ENCODE measurements around the gene EHBP1L1. TPM values are rescaled to one million over a fixed set of nuclear protein-coding genes. Genes with fewer than 3 reads are reported as not detected.

Gene EHBP1L1
- total RNA-seq, 1 donor from 2014 or later, result 78.6 TPM

DNA sequence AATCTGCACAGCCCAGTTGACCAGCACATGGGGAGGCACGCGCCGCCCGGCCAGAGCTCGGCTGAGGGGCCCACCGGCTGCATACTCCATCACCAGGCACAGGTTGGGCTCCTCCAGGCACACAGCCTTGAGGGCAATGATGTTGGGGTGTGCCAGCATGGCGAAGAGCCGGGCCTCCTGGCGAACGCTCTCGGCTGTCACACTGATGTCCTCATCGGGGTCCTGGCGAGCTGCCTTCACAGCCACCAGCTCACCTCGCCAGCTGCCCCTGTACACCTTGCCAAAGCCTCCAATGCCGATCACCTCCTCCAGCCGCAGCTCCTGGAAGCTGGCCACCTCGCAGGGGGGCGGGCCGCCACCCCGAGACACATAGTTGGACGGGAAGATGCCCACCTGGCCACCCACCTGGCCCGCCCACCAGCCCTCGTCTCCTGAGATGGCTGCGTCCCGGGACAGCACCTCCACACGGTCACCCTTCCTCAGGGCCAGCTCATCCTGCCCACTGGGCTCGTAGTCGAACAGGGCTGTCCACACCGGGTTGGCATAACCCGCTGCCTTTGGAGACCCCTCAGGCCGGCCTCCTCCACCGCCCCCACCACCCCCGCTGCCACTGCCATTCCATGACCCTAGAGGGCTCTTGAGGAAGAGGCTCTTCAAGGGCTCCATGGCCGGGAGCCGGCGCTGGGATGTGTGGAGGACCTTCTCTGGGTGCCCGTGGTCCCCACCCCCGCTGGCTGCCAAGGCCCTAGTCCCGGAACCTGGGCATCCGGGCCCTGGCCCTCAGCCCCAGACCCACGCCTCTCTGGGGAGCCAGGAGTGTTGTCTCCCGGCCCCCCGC is 37.5 kb downstream of the EHBP1L1 start:
- no peak for DNase-seq (ENCODE audit: low spot score)

DNA sequence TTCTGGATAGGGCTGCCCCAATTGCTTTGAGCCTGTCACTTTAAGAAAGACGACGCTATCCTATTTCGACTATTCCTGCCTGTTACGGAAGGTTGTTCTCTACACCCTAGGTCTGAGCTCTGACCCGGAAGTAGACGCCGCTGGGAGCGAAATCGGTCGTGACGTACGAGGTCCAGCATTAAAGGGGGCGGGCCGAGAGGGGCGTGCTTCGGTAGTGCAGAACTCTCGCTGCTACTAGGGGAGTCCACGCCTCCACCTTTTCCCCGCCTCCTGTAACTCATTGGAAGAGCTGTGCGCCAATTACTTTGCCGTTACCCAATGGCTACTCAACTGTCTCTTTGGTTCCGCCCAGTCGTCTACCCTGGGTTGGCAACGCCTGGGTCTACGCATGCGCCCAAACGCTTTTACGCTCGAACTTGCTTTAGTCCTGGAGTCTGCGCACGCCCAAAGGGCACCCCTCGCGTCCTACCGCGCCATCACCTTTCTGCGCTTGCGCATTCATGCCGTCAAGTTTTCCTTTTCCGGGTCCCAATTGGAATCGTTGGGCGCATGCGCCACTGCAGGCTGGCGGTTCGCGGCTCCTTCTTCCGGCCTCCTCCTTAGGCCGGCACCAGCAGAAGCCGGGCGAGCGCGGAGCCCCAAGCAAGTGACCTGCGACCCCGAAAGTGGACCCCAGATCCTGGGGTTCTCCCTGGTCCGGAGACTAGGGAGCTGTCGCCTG is 39.5 kb downstream of the EHBP1L1 start, which contains the start of gene PCNX3:
TSS of gene PCNX3 (plus strand) at position 548 of the 721 bp plus-strand sequence. CDS start 536 bp downstream, outside the sequence.
- DNase-seq (ENCODE audit: low spot score), result peak; percentile 100

DNA sequence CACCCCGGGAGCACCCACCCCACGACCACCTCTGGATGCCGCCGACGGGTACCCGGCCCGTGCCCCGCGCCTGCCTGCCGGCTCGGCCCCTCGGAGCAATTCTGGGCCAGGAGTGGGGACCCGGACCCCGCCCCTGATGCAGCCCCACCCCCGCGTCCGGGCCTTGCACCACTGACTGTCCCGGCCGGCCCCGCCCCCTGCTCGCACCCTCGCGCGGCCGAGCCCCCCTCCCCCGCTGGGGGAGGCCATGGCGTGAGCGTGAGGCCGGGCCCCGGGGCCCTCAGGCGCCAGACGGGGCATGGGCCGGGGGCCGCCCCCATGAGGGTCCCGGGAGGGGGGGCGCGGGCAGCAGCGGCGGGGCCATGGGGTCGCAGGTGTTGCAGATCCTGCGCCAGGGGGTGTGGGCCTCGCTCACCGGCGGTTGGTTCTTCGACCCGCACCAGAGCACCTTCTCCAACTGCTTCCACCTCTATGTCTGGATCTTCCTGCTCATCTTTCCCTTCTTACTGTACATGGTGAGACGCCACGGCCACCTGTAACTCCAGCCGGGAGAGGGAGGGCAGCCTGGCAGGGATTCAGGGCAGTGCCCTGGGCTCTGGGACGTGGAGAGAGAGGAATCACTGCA is 40.2 kb downstream of the EHBP1L1 start:
- no peak for DNase-seq (ENCODE audit: low spot score)

DNA sequence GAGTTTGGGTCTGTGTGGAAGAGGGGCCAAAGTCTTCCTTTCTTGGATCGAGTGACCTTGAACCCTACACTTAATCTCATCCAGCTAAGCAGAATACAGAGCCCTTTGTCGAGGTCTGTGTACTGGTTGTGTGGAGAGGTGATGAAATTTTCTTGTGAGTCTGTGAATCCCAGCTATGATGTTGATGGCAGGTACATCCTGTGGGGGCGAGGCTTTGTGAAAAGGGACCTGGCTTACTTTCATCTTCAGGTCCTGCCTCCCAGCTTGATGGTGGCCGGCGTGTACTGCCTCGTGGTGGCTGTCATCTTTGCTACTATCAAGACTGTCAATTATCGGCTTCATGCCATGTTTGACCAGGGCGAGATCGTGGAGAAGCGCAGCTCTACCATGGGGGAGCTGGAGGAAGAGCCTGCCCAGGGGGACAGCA is 40.7 kb downstream of the EHBP1L1 start:
- DNase-seq (ENCODE audit: low spot score), result no peak

DNA sequence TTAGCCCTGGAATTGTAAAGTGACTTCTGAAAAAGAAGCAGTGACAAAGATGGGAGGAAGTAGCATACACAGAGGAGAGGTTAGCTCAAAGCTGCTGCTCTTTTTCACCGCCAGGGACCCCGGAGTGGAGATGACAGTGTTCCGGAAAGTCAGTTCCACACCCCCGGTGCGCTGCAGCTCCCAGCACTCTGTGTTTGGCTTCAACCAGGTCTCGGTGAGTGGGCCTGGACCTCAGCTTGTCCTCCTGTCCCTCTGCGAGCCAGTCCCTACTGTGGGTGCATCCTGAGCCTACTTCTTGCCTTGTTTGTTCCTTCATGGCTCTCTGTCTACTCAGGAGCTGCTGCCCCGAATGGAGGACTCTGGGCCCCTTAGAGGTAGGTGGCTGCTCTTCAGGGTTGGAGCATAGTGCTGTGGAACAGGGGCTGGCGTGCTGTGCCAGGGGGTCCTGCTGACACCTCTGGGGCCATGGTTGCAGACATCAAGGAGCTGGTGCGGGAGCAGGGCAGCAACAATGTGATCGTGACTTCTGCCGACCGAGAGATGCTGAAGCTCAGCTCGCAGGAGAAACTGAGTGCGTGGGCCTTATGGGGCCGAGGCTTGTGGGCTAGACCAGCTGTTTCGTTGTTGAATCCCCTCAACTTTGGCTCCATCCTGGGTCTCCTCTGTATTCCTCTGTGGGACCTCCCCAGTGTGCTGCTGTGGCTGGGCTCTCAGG is 41.4 kb downstream of the EHBP1L1 start:
- DNase-seq (ENCODE audit: low spot score), result no peak

DNA sequence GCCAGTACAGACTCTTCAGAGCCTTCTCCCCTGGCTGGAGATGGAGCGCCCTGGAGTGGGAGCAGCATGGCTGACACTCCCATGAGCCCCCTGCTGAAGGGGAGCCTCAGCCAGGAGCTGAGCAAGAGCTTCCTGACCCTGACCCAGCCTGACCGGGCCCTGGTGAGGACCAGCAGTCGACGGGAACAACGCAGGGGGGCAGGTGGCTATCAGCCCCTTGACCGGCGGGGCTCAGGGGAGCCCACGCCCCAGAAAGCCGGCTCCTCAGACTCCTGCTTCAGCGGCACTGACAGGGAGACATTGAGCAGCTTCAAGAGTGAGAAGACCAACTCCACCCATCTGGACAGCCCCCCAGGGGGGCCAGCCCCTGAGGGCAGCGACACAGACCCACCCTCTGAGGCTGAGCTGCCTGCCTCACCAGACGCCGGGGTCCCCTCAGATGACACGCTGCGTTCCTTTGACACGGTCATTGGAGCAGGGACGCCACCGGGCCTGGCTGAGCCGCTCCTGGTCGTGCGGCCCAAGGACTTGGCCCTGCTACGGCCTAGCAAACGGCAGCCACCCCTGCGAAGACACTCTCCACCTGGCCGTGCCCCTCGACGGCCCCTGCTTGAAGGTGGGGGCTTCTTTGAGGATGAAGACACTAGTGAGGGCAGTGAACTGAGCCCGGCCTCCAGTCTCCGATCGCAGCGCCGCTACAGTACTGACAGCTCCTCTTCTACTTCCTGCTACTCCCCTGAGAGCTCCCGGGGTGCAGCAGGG is 42.3 kb downstream of the EHBP1L1 start:
- no peak for DNase-seq (ENCODE audit: low spot score)

DNA sequence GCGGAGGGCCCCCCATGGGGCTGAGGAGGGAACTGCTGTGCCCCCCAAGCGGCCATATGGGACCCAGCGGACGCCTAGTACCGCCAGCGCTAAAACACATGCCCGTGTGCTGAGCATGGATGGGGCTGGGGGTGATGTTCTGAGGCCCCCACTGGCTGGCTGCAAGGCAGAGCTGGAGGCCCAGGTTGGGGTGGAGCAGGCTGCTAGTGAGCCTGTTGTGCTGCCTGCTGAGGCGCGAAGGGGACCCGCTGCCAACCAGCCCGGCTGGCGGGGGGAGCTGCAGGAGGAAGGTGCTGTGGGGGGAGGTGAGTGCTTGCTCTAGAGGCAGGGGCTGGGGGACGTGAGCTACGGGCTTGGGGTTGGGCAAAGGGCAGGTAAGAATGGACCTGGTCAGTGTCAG is 42.9 kb downstream of the EHBP1L1 start:
- no peak for DNase-seq (ENCODE audit: low spot score)

DNA sequence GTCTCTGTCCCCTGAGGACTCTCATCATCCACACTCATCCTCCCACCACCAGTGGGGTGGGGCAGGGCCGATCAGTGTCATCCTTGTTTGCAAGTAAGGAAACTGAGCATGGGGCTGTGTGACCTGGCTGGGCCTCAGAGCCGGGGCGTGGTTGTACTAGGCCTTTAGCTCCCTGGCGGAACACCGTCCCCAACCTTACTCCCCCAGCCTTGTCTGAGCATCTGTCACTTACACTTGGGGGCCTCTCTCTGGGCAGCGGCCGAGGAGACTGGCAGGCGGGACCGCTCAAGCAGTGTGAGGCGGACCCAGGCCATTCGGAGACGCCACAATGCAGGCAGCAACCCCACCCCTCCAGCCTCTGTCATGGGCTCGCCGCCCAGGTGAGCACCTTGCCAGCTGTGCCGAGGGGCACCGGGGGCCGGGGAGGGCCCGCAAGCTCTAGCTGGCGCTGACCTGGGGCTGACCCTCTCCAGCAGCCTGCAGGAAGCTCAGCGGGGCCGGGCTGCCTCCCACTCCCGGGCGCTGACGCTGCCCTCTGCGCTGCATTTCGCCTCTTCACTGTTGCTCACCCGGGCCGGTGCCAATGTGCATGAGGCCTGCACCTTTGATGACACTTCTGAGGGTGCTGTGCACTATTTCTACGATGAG is 43.6 kb downstream of the EHBP1L1 start:
- no peak for DNase-seq (ENCODE audit: low spot score)

DNA sequence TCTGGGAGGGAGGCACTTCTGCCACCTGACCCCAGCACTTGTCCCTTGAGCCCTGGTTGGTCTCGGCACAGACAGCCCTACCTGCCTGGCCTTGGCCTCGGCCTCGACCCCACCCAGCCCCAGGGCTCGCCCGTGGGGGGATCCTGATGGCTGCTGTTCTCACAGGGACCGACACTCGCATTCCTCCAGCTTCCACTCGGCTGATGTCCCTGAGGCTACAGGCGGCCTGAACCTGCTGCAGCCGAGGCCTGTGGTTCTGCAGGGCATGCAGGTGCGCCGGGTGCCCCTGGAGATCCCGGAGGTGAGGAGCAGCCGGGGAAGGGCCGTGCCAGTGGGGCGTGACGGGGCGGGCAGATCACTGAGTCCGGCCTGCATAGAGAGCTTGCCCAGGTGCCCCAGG is 44.8 kb downstream of the EHBP1L1 start:
- DNase-seq (ENCODE audit: low spot score), result no peak

DNA sequence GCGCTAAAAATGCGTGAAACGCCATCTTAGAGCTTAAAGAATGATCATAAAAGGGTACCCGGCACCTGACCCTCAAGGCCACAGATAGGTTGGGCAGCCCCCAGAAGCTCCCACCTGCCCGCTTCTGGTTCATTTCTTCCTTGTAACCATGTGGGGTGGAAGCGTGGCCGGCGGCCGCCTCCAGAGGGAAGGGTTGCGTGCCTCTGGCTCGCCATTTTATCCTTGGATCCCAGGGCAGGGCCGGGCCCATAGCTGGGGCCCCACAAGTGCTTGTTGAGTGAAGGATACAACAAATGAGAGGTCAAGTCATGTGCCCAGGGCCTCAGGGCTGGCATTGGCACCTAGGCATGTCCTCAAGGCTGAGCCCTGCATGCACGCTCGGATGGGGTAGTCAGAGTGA is 45.6 kb downstream of the EHBP1L1 start:
- no peak for DNase-seq (ENCODE audit: low spot score)

DNA sequence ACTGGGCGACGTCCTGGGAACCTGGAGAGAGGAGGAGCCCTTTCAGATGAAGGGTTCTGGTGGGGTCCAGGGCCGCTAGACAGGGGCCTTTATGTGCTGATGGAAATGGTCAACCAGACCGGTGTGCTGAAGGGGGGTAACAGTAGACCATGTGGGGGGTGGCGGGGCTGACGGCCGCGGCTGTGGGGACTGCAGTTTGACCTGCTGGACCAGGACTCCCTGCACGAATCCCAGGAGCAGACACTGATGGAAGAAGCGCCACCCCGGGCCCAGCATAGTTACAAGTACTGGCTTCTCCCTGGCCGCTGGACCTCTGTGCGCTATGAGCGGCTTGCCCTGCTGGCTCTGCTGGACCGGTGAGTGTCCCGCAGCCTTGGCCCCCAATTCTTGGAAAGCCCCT is 46.2 kb downstream of the EHBP1L1 start:
- DNase-seq (ENCODE audit: low spot score), result no peak

DNA sequence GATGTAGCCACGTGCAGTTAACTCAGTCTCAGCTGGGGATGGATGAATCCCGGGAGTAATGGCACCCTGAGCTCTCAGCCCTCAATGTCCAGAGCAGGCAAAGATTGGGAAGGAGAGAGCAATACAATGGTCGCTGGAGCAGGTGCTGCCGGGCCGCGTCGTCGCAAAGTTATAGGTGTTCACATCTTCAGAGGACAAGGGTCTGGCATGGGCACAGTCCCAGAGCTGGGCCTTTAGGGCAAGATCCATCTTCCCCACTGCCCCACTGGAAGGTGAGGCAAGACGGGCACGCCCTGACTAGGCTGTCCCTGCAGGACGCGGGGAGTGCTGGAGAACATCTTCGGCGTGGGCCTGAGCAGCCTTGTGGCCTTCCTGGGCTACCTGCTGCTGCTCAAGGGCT is 47.3 kb downstream of the EHBP1L1 start:
- no peak for DNase-seq (ENCODE audit: low spot score)

DNA sequence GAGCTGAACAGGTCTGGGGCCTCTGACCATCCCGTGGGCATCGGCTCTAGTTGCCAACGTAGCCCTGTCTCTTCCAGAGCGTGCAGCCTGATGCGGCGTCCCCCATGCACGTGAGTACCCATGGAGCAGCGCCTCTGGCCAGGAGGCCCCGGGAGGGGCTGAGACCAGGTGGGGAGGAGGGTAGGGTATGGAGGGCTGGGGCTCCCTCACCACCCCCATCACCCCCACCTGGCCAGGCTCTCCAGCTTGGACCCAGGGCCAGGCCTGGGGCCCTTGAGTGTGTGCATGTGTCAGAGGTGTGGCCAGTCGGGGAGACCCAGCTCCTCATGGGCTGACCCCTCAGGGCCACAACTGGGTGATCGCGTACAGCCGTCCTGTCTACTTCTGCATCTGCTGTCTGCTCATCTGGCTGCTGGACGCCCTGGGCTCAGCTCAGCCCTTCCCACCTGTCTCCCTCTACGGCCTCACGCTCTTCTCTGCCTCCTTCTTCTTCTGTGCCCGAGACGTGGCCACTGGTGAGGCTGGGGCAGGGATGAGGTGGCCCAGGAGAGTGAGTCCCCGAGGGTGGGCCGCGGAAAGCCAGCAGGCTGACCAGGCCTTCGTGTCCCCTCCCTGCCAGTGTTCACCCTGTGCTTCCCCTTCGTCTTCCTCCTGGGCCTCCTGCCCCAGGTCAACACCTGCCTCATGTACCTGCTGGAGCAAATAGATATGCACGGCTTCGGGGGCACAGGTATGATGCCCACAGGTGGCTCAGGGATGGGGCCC is 48.2 kb downstream of the EHBP1L1 start:
- no peak for DNase-seq (ENCODE audit: low spot score)

DNA sequence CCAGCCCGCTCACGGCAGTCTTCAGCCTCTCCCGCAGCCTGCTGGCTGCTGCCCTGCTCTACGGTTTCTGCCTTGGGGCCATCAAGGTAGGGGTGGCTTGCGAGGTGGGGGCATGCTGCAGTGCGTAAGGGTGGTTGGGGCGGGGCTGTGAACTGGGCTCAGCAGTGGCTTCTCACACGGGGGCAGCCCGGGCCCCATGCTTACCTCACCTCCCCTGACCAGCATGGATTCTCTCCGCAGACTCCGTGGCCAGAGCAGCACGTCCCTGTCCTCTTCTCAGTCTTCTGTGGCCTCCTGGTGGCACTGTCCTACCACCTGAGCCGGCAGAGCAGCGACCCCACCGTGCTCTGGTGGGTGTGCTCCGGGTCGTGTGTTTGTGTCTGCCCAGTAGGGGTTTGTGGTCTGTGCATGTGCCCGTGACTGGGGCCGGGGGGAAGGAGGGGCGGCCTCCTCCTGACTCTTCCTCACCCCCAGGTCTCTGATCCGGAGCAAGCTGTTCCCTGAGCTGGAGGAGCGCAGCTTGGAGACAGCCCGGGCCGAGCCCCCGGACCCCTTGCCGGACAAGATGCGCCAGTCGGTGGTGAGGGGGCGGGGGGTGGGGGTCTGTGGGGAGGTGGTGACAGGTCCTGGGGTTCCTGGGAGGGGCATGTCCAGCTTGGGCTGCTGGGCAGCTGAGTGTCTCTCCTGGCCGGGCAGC is 49.2 kb downstream of the EHBP1L1 start:
- DNase-seq (ENCODE audit: low spot score), result no peak

DNA sequence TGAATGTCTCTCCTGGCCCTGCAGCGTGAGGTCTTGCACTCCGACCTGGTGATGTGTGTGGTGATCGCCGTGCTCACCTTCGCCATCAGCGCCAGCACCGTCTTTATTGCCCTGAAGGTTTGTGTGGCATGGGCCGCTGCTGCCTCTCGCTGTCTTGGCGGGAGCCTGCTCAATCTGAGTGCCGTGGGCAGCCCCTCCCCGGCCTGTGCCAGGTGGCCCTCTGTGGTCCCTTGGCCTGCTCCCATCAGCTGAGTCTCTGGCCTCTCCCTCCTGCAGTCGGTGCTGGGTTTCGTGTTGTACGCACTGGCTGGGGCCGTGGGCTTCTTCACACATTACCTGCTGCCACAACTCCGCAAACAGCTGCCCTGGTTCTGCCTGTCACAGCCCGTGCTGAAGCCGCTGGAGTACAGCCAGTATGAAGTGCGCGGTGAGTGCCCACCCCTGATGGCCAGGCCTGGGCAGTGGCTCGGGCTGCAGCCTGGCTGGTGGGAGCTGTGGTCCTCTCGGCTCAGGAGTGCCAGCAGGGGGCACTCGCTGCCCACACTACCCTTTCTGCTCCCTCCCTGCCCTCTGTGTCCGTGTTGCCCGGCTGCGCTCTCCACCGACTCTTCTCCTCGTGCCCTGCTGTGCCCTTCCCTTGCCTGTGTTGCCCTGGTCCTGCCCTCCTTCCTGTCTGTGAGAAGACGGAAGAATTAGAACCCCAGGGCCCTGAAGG is 49.9 kb downstream of the EHBP1L1 start:
- no peak for DNase-seq (ENCODE audit: low spot score)

DNA sequence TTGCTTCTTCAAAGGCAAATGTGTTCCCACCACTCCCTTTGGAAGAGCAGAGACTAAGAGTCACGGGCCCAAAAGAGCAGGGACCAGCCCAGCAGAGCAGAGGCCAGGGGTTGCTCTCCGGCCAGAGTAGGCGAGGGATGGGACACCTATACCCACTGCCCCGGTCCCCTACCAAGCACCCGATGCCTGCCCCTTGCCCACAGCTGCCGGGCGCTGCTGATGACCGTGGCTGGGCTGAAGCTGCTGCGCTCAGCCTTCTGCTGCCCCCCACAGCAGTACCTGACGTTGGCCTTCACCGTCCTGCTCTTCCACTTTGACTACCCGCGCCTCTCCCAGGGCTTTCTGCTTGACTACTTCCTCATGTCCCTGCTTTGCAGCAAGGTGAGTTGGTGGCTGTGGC is 51.3 kb downstream of the EHBP1L1 start:
- DNase-seq (ENCODE audit: low spot score), result no peak

DNA sequence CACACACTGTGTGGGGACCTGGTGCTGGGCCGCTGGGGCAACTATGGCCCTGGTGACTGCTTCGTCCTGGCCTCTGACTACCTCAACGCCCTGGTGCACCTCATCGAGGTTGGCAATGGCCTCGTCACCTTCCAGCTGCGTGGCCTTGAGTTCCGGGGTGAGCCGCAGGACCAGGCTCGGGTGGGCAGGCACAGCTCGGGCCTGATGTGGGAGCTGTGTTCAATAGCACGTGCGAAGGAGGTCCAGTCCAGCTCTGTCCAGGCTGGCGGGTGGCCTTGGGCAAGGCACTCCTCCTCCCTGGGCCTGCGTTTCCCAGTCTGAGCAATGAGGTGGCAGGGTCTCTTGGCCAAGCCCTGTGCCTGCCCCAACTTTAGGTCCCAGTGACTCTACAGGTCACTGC is 53.7 kb downstream of the EHBP1L1 start:
- DNase-seq (ENCODE audit: low spot score), result no peak

DNA sequence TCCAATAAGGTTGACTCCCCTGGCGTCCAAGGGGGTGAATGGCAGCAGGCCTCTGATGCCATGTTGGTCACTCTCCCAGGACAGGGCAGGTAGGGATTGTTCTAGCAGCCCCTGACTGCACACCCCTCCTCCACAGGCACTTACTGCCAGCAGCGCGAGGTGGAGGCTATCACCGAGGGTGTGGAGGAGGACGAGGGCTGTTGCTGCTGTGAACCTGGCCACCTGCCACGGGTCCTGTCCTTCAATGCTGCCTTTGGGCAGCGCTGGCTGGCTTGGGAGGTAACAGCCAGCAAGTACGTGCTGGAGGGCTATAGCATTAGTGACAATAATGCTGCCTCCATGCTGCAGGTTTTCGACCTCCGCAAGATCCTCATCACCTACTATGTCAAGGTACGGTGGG is 54.4 kb downstream of the EHBP1L1 start:
- no peak for DNase-seq (ENCODE audit: low spot score)
